PC-9 (cell line): ENCODE results near the gene PDZRN4. TPM values are rescaled to one million over a fixed set of nuclear protein-coding genes. Genes with fewer than 3 reads are reported as not detected.

ENCODE experiments used
- BruUV-seq: library from RNA; stranded (reverse); fragments of 400-500 nt; replicated peaks from 2 replicates; lab custom pipeline; 2021; lab: Mats Ljungman, UMichigan
- CTCF ChIA-PET: fragments of 300-600 bp; sonication (Branson Sonifier 250); formaldehyde crosslinking; loops from one replicate; lab custom pipeline; 2022; ENCODE audit warnings: antibody characterized with exemption; lab: Charles Lee
- POLR2A ChIA-PET: fragments of 300-600 bp; sonication (Branson Sonifier 250); formaldehyde crosslinking; loops from one replicate; lab custom pipeline; 2022; ENCODE audit warnings: antibody characterized with exemption; ENCODE audit not compliant: unreplicated experiment; lab: Charles Lee
- DNase-seq, 2 experiments: peaks; one replicate each; pipeline versions ENCODE4 v3.0.0 to v3.0.0-alpha.2; 2015 to 2022; ENCODE audit warnings: mixed read lengths in 1 of 2
- H2AFZ ChIP-seq: fragments of 200-600 bp; sonication (generic); 2 replicates; pipeline ENCODE4 v1.8.1; 2017; ENCODE audit warnings: antibody characterized with exemption
- H3F3A ChIP-seq: fragments of 200-600 bp; sonication (generic); 2 replicates; pipeline ENCODE4 v1.8.1; 2017; ENCODE audit warnings: antibody characterized with exemption, mild to moderate bottlenecking, low read depth; ENCODE audit not compliant: insufficient read depth
- H3K27ac ChIP-seq: fragments of 200-600 bp; sonication (generic); 2 replicates; pipeline ENCODE4 v1.6.1; 2016; ENCODE audit warnings: mixed run types
- H3K27me3 ChIP-seq: fragments of 200-600 bp; sonication (generic); 2 replicates; pipeline ENCODE4 v1.6.1; 2016; ENCODE audit warnings: low read depth, mixed run types; ENCODE audit not compliant: insufficient read depth
- H3K36me3 ChIP-seq: fragments of 200-600 bp; sonication (generic); 2 replicates; pipeline ENCODE4 v1.6.1; 2016; ENCODE audit warnings: low read depth, mixed run types
- H3K4me1 ChIP-seq: fragments of 200-600 bp; sonication (generic); replicated peaks from 2 replicates; pipeline ENCODE4 v1.6.1; 2016; ENCODE audit warnings: mixed run types; ENCODE audit not compliant: insufficient read depth
- H3K4me2 ChIP-seq: fragments of 200-600 bp; sonication (generic); 2 replicates; pipeline ENCODE4 v1.6.1; 2017; ENCODE audit warnings: mixed run types
- H3K4me3 ChIP-seq: fragments of 200-600 bp; sonication (generic); 2 replicates; pipeline ENCODE4 v1.6.1; 2016; ENCODE audit warnings: mixed run types
- H3K79me2 ChIP-seq: fragments of 200-600 bp; sonication (generic); 2 replicates; pipeline ENCODE4 v1.6.1; 2017; ENCODE audit warnings: low read depth, mixed run types
- H3K9me2 ChIP-seq: fragments of 200-600 bp; sonication (generic); 2 replicates; pipeline ENCODE4 v1.8.1; 2017; ENCODE audit warnings: mild to moderate bottlenecking; ENCODE audit not compliant: insufficient read depth
- H3K9me3 ChIP-seq: fragments of 200-600 bp; sonication (generic); 2 replicates; pipeline ENCODE4 v1.8.1; 2016; ENCODE audit warnings: low read depth; ENCODE audit not compliant: insufficient read depth
- H4K20me1 ChIP-seq: fragments of 200-600 bp; sonication (generic); 2 replicates; pipeline ENCODE4 v1.8.1; 2017; ENCODE audit not compliant: insufficient read depth
- CTCF ChIP-seq: fragments of 200-600 bp; sonication (generic); conservative IDR thresholded peaks from 2 replicates; pipeline ENCODE4 v1.6.1; 2017; ENCODE audit warnings: mixed run types, antibody characterized with exemption, mild to moderate bottlenecking, moderate library complexity
- EZH2 ChIP-seq: fragments of 200-600 bp; sonication (generic); IDR thresholded peaks from 2 replicates; pipeline ENCODE4 v1.8.0; 2017; ENCODE audit warnings: antibody characterized with exemption, low read depth
- intact Hi-C: fragments of 100-400 bp; cut with micrococcal nuclease; formaldehyde crosslinking; loops from one replicate; pipeline ENCODE4 v1.10.0; 2022; ENCODE audit not compliant: unreplicated experiment
- total RNA-seq: library from RNA; stranded (reverse); gene quantifications from 2 replicates; pipeline ENCODE4 v1.2.3, GENCODE V29; 2021

PDZRN4 gene
- total RNA-seq, 1 experiment from 2014 or later = not detected

DNA sequence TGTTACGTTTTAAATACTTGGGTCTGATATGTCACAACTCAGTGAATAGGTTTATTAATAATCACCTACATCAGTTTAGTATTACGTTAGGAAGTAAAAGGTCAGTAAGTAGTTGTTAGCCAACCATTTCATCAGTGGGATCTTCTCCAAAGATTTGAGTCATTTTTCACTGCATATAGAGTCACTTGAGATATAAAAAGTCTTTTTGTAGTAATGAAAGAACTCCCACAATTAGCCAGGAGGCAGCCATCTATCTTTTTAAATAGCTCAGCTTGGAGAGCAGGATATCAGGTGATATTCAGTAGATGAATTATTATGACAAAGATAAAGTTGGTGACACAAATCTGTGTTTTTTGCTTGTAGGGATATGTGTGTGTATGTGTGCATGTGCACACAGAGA, 309.3 kb downstream of the PDZRN4 start:
- BruUV-seq = no TSS peak

DNA sequence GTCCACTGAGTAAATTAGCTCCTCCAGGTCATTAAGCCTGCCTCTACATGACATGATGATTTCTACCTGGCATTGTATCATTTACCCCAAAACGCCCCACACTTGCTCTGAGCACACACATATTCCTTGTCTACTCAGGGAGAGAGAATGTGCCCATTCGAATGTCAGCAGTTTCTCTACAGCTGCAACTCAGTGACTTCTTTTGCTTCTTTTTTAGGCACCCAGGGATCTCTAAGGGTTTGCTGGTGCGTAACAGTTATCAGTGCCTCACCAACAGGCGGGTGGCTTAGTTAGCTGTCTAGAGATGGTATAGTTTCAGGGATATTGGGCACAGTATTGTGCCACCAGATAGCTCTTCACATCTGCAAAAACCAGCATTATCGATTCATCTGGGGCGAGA, 316.9 kb downstream of the PDZRN4 start:
- H3K4me2 ChIP-seq = no peak overlapping the region
- H3F3A ChIP-seq = no peaks in the 10 kb centered on the region
- no peak overlapping the region for H2AFZ ChIP-seq
- DNase-seq = no peak
- ChIA-PET POLR2A (no interaction called here), CTCF (no interaction called here)
- H3K4me3 ChIP-seq = no peak overlapping the region
- no peaks in the 10 kb centered on the region for H3K36me3 ChIP-seq
- no peaks in the 10 kb centered on the region for H3K9me3 ChIP-seq
- BruUV-seq = no TSS peak
- no peaks in the 10 kb centered on the region for H3K27me3 ChIP-seq
- no peaks in the 10 kb centered on the region for H4K20me1 ChIP-seq
- H3K27ac ChIP-seq = no peak overlapping the region
- H3K79me2 ChIP-seq = no peaks in the 10 kb centered on the region
- no peak for TF ChIP-seq CTCF
- H3K4me1 ChIP-seq = no peaks in the 10 kb centered on the region
- intact Hi-C loops = no loop called here
- no peaks in the 10 kb centered on the region for H3K9me2 ChIP-seq

More for the DNA sequence above, 309.3 kb downstream of the PDZRN4 start:
- ChIA-PET CTCF (no interaction called here), POLR2A (no interaction called here)
- no peaks in the 10 kb centered on the region for H3F3A ChIP-seq
- no peak overlapping the region for H2AFZ ChIP-seq
- no peaks in the 10 kb centered on the region for H3K36me3 ChIP-seq
- H3K9me2 ChIP-seq = no peaks in the 10 kb centered on the region
- no peak overlapping the region for H3K27ac ChIP-seq
- no peaks in the 10 kb centered on the region for H3K4me1 ChIP-seq
- no peaks in the 10 kb centered on the region for H3K79me2 ChIP-seq
- intact Hi-C loops = no loop called here
- no peak for TF ChIP-seq EZH2
- TF ChIP-seq CTCF = no peak
- no peaks in the 10 kb centered on the region for H3K27me3 ChIP-seq
- no peak overlapping the region for H3K4me2 ChIP-seq
- H3K9me3 ChIP-seq = no peaks in the 10 kb centered on the region
- H3K4me3 ChIP-seq = no peak overlapping the region
- DNase-seq = no peak
- no peaks in the 10 kb centered on the region for H4K20me1 ChIP-seq

DNA sequence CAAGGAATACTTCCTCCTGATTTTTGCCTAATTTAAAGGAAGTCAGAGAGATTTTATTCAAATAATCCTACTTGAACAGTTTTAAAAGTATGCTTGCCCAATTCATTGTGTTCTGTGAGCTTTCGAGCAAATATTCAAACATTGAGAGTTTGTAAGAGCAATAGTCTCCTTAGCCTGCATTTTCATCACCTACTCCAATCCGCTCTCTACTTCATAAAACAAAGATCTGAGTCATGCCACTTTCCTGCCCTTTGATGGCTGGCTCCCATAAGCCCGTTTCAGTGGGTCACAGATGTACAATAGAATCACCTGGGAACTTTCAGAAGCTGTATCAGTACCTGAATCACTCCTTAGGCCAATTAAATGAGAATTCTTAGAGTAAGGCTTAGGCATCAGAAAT, 319.2 kb downstream of the PDZRN4 start:
- Histone ChIP-seq H3K36me3 (no peaks in the 10 kb centered on the region), H3K9me3 (no peaks in the 10 kb centered on the region), H3K27me3 (no peaks in the 10 kb centered on the region), H3F3A (no peaks in the 10 kb centered on the region), H3K4me2 (no peak overlapping the region), H3K4me1 (no peaks in the 10 kb centered on the region), H2AFZ (no peak overlapping the region), H3K27ac (no peak overlapping the region), H3K79me2 (no peaks in the 10 kb centered on the region), H3K9me2 (no peaks in the 10 kb centered on the region), H4K20me1 (no peaks in the 10 kb centered on the region), H3K4me3 (no peak overlapping the region)
- no peak for DNase-seq
- ChIA-PET POLR2A (no interaction called here), CTCF (no interaction called here)
- intact Hi-C loops = no loop called here
- no TSS peak for BruUV-seq
- no peak for TF ChIP-seq EZH2
- no peak for TF ChIP-seq CTCF
